ENCODE results near the gene DPM2.

Gene DPM2

DNA sequence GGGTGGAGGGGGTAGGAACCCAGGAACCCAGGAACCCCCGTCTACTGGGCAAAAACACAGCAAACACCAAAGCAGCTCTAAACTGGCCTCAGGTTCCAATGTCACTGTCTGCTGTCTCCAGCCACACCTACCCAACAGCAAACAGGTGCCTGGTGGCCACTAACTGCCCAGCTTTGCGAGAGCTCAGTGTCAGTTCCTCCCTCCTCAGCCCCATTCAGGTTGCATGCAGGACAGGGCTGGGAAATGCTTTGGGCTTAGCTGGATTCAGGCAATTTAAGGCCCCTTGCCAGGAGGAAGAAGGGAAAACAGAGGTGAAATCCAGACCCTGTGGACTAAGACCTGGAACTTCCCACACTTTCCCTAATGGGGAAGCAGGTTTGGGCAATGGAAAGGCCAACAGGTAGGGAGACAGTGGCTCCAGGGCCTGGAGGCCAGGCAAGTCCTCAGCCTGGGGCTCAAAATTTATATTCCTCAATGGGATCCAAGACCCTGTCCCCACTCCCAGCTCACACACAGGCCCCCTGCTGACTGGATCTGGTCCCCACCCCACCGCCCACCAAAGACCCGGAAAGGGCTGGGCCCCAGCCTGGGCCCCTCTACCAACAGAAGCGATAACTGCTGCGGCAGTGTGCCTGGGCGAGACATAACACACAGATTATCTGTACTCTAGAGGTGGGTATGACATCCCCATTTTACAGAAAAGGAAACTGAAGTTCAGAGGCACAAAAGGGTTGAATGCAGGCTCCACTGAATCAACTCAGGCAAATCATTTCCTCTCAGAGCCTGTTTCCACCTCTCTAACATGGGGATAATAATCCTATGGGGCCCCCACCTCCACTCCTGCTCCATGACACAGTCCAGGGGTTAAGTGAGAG lies 39.6 kb upstream of the DPM2 start:
- peak overlapping the region; percentile 82 for H3K4me3 ChIP-seq (replicated peaks; ENCODE audit: low read depth, low read length)
- no peak for DNase-seq (ENCODE audit: extremely low read depth, low read depth)
- TF ChIP-seq, protein P1, sequence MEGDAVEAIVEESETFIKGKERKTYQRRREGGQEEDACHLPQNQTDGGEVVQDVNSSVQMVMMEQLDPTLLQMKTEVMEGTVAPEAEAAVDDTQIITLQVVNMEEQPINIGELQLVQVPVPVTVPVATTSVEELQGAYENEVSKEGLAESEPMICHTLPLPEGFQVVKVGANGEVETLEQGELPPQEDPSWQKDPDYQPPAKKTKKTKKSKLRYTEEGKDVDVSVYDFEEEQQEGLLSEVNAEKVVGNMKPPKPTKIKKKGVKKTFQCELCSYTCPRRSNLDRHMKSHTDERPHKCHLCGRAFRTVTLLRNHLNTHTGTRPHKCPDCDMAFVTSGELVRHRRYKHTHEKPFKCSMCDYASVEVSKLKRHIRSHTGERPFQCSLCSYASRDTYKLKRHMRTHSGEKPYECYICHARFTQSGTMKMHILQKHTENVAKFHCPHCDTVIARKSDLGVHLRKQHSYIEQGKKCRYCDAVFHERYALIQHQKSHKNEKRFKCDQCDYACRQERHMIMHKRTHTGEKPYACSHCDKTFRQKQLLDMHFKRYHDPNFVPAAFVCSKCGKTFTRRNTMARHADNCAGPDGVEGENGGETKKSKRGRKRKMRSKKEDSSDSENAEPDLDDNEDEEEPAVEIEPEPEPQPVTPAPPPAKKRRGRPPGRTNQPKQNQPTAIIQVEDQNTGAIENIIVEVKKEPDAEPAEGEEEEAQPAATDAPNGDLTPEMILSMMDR (IDR thresholded peaks at IDR 0.05; ENCODE audit: low read depth, low read length, missing control alignments) = no peak

DNA sequence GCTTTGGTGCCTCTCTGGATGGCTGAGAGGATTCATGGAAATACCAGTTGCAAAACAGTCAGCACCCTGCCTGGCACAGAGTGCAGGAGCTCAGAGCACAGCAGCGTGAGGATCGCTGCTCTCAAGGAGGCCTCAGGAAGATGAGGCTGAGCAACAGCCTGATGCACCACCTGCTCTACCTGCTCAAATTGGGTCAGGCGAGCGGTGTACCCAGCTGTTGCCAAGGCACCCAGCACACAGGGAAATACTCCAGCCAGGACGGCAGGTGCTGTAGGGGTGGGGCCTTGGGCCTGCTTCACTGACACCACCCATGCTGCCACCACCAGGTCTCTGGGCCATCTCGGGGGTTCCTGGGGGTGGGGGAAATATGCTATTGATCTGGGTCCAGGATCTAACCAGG lies 38.8 kb upstream of the DPM2 start:
- TF ChIP-seq, protein P1 (IDR thresholded peaks at IDR 0.05; ENCODE audit: low read depth, low read length, missing control alignments) = no peak
- no peak overlapping the region for H3K4me3 ChIP-seq (replicated peaks; ENCODE audit: low read depth, low read length)
- DNase-seq (ENCODE audit: extremely low read depth, low read depth) = no peak

DNA sequence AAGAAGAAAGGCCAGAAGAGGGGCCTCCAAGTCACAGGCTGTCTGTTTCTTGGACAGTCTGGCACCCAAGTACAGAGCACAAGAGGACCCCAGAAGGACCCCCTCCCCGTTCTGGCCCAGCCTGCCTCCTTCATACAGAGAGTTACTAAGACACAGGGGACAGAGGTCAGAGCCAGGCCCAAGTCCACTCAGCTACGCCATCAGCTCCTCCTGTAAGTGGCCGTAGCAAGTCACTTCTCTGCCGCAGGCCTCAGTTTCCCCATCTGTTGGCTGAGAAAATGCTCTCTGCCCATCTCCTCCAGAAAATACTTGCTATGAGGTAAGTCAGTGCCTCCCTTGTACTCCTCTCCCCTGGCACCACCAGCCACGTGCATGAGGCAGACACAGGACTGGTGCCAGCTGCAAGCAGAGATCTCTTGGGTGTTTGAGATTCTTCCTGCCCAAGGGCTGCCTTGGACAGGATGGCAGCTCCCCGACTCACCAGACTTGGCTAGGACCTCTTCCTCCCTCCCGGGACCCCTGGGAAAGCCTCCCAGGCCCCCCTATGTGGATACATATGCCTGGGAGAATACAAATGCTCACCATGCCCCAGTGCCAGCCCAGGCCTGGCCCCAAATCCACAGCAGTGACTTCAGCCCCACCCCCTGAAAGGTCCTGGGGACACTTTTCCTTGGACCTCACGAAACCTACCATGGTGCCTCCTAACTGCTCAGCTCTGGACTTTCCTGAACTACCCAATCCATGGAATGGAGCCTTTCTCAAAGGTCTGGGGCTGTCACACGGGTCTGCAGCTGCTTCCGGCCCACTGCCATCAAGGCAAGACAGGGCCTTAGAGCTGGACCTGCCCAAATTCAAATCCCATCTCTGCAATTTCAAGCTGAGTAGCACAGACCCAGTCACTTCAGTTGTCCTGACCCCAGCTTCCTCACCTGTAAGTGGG lies 38.0 kb upstream of the DPM2 start:
- DNase-seq (ENCODE audit: extremely low read depth, low read depth) = no peak
- no peak overlapping the region for H3K4me3 ChIP-seq (replicated peaks; ENCODE audit: low read depth, low read length)
- TF ChIP-seq, protein P1 (IDR thresholded peaks at IDR 0.05; ENCODE audit: low read depth, low read length, missing control alignments) = no peak

DNA sequence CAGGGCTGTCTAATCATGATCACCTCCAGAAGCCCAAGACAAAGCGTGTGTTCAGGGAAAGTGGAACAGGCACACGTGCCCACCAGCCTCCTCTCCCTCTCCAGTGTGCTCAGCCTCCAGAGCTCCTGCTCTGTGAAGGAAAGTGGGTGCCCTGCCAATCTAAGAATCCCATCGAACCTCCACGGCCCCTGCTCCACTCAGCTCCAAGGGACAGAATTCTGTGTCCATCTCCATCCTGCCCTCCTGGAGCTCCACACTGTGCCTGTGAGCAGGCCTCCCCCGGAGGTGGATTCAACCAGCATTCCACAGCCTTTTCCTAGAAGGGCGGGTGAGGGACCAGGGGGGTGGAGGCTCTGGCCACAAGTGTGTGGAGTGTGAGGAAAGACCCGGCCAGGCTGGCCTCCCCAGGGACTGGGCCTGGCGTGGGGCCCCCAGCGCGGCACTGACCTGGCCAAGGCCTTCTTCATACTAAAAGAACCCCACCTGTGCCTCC lies 37.2 kb upstream of the DPM2 start:
- TF ChIP-seq, protein P1 (IDR thresholded peaks at IDR 0.05; ENCODE audit: low read depth, low read length, missing control alignments) = no peak
- H3K4me3 ChIP-seq (replicated peaks; ENCODE audit: low read depth, low read length) = no peak overlapping the region
- DNase-seq (ENCODE audit: extremely low read depth, low read depth) = no peak

DNA sequence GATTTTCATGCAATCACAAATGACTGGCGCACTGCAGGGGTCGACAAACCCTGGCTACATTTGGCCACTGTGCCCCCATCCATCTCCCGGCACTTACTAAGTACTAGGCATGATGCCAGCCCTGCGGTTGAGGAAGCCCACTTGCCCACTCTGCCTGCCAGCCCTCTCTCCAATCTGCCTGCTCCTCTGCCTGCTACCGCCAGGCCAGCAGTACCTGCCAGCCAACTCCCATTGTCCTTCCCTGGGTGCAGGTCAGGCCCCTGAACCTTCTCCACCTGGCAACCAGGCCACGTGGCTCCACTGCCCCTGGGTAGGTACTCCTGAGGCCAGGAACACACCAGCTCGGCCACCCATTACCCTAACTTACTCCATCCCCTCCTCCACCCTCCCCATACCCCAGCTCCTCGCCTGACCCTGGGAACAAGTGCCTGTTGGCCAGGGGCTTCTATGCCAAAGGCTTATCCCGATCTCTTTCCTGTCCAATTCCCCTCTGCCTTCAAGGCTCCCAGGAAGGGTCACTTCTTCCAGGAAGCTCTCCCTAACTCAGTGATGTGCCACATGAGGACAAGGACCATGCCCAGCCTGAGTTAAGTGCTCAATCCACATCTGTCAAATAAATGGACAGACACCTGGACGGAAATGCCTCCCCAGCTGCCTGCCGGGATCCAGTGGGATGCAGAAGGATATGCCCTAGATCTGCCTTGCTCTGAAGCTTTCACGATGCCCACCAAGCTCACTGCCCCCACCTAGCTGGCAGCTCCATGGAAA lies 36.5 kb upstream of the DPM2 start:
- TF ChIP-seq, protein P1 (IDR thresholded peaks at IDR 0.05; ENCODE audit: low read depth, low read length, missing control alignments) = no peak
- H3K4me3 ChIP-seq (replicated peaks; ENCODE audit: low read depth, low read length) = no peak overlapping the region
- no peak for DNase-seq (ENCODE audit: extremely low read depth, low read depth)

All from HFF-Myc (cell line).